Panc1 (cell line): ENCODE measurements around the gene NLRP11.
"Not testable (repeated sequence)": the region's sequence is repeated elsewhere in the genome, so short reads cannot be mapped to it uniquely, and the experiment has no call there.

Experiments
- POLR2AphosphoS5 ChIP-seq: IDR thresholded peaks from 2 replicates; pipeline ENCODE4 v1.6.1; 2012; ENCODE audit warnings: mild to moderate bottlenecking, low read depth, low read length, moderate library complexity
- SIN3A ChIP-seq: IDR thresholded peaks from 2 replicates; pipeline ENCODE4 v1.6.1; 2012; ENCODE audit warnings: low read depth, mild to moderate bottlenecking, low read length, moderate library complexity, borderline replicate concordance; ENCODE audit not compliant: insufficient read depth
- TCF7L2 ChIP-seq: IDR thresholded peaks from 2 replicates; pipeline ENCODE4 v1.6.1; 2011; ENCODE audit warnings: mild to moderate bottlenecking, low read depth, low read length, inconsistent platforms
- TF ChIP-seq, protein P1 (sequence below): fragments of 450-650 bp; IDR thresholded peaks from 2 replicates; pipeline ENCODE4 v1.5.1; 2017; ENCODE audit warnings: mild to moderate bottlenecking

DNA sequence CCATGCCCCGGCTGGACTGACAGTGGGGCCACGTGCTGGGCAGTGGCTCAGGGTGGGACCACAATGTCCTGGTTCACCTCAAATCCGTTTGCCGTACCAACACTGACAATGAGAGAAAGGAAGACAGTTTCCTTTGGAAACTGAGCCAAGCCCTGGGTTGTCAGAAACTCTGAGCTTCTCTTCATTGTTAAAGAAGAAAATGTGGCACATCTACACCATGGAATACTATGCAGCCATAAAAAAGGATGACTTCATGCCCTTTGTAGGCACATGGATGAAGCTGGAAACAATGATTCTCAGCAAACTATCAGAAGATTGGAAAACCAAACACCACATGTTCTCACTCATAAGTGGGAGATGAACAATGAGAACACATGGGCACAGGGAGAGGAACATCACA, 75.0 kb downstream of the NLRP11 start:
- TF ChIP-seq, protein P1, sequence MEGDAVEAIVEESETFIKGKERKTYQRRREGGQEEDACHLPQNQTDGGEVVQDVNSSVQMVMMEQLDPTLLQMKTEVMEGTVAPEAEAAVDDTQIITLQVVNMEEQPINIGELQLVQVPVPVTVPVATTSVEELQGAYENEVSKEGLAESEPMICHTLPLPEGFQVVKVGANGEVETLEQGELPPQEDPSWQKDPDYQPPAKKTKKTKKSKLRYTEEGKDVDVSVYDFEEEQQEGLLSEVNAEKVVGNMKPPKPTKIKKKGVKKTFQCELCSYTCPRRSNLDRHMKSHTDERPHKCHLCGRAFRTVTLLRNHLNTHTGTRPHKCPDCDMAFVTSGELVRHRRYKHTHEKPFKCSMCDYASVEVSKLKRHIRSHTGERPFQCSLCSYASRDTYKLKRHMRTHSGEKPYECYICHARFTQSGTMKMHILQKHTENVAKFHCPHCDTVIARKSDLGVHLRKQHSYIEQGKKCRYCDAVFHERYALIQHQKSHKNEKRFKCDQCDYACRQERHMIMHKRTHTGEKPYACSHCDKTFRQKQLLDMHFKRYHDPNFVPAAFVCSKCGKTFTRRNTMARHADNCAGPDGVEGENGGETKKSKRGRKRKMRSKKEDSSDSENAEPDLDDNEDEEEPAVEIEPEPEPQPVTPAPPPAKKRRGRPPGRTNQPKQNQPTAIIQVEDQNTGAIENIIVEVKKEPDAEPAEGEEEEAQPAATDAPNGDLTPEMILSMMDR: not testable (repeated sequence)
- not testable (repeated sequence) for TF ChIP-seq POLR2AphosphoS5, TCF7L2, SIN3A
